SKM-1 treated with dmso at 0.1 percent for 144 hours (cell line): ENCODE measurements around the gene LMBRD1.
"Not testable (repeated sequence)": the region's sequence is repeated elsewhere in the genome, so short reads cannot be mapped to it uniquely, and the experiment has no call there.

Experiments used
- DNase-seq: peaks from one replicate; lab custom pipeline; 2025; ENCODE audit not compliant: unreplicated experiment; lab: John Stamatoyannopoulos, UW

The LMBRD1 gene

DNA sequence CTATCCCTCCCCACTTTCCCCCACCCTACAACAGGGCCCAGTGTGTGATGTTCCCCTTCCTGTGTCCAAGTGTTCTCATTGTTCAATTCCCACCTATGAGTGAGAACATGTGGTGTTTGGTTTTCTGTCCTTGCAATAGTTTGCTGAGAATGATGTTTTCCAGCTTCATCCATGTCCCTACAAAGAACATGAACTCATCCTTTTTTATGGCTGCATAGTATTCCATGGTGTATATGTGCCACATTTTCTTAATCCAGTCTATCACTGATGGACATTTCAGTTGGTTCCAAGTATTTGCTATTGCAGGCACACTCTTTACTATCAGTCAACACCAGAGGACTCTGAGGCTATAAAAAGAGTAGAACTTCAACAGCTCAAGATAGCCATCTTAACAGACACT is 2.0 kb upstream of the LMBRD1 start:
- not testable (repeated sequence) for DNase-seq

DNA sequence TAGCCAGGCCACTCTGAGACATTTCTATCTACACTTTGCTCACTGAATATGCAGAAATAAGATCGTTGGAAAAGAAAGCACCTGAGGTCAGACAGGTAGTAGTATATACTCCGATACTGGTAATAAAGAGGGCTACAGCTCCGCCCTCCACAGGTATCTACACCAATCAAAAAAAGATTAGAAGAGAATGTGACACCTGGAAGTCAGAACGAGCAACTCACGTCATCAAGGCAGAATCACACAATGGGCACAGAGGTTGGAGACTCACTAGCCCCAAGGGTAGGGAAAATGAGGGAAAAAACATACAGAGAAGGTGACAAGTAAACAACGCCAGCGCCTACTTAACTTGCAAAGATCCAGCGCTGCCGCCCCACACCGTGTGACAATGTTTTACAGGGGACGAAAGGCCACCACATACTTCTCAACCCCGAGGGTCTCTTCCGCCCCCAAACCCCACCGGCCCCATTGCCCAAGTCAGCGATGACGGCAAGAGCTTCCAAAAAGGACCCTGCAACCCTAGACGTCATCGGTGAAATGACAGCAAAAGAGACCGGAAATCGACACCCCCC is 653 bp downstream of the LMBRD1 start:
- no peak for DNase-seq

DNA sequence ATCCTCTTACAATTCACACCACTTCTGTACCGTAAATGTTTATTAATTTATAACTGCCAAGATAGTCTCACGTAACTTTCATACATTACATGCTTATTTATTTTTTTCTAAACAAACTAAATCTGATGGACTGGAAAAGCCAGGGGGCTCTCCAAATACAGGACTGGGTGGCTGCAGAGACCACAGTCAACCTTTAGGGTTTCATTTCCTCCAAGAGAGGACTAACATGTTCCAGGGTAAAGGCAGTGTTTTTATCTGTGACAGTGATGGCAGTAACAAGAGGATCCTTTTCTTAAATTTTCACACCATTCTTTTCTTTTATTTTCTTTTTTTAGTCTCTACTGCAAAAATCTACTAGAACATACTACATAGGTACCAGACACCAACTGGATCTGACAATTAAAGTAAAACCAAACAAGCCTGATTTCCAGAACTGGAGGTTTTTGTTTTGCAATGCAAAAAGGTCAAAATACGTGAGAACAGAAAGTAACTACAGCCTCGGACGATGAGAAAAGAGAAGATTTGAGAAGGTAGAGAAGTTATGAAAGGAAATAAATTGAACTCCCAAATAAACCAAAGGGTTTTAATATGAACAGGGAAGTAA is 1.2 kb downstream of the LMBRD1 start:
- DNase-seq = peak; percentile 10

DNA sequence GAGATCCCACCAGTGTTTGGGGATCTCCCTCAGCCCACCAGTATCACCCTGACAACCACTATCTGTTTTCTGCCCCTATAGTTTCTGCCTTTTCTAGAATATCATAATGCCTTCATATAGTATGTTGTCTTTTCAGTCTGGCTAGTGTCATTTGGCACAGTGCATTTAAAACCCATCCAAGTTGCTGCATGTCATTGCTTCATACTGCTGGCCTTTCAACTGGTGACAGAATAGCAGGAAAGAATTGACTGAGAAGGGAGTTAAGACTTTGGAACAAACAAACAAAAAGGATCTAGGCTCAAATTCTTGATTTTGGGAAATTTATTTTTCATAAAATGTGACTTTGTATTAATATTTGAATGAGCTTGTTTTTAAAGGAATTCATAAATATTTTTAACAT is 4.5 kb downstream of the LMBRD1 start:
- DNase-seq = no peak

DNA sequence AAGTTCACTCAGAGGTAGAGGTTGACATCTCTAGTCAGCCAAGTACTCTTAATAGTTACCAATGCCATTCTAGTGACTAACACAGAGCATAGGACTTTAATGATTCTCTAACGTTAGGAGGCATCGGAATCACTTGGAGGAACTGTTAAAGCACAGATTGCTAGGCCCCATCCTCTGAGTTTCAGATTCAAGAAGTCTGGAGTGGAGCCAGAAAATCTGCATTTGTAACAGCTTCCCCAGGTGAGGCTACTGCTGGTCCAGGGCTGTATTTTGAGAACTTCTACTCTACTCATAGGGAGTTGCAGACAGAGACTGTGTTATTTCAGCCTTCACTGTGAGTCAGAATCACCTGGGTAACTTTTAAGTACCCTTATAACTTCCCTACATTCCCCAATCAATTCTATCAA is 5.7 kb downstream of the LMBRD1 start:
- DNase-seq = no peak

DNA sequence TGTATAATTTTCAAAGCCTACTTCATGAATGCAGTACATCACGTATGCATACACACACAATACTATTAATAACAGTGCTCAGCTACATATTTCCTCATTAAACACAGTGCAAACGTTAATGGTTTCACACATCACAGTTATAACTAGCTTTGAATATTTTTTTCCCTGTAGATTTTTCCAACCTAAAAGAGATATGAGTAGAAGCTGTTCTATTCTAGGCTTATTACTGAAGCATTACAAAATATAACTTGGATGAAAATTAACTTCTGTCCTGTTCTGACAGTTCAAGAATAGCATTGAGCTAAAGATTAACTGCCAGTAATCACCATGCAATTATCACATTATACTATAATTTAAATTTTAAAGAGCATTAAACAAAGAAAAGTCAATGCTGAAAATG is 6.2 kb downstream of the LMBRD1 start:
- no peak for DNase-seq

DNA sequence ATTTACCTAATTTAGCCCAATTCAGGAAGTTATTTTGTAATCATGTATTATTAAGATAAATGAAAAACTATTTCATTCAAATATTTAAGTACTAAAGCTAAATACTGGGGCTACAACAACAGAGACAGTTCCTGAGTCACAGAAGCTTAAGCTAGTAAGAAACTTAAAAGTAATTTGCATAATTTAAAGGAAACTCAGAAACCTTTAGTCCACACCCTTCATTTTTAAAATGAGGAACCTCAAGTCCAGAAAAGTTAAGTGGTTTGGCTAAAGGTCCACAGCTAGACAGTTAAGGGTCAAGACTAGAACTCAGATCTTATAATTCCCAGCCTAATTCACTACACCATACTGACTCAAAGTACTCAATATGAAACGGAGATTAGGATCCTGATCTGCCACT is 7.2 kb downstream of the LMBRD1 start:
- DNase-seq = no peak

DNA sequence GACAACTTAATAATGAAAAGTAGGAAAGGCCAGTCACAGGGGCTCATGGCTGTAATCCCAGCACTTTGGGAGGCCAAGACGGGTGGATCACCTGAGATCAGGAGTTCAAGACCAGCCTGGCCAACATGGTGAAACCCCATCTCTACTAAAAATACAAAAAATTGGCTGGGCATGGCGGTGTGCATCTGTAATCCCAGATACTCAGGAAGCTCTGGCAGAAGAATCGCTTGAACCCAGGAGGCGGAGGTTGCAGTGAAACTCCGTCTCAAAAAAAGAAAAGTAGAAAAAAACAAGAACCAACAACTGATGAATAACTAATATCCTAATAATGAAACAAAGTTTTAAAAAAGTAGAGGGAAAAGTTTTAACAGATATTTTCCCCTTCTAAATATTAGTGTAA is 9.4 kb downstream of the LMBRD1 start:
- not testable (repeated sequence) for DNase-seq

DNA sequence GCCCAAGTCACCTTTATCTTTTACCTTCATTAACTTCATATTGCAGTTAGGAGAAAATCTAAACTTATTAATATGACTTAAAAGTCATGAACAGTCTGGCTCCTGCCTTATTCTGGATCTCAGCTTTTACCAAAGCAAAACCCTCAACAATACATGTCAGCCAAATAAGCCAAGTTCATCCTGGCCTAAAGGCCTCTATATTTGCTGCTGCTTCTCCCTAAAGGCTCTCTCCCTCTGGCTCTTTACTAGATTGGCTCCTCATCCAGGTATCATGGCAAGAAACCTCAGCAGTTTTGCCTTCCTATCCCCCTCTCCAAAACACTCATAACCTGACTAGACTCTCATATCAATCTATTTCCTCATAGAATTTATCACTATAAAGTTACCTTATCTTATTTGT is 11.1 kb downstream of the LMBRD1 start:
- no peak for DNase-seq

DNA sequence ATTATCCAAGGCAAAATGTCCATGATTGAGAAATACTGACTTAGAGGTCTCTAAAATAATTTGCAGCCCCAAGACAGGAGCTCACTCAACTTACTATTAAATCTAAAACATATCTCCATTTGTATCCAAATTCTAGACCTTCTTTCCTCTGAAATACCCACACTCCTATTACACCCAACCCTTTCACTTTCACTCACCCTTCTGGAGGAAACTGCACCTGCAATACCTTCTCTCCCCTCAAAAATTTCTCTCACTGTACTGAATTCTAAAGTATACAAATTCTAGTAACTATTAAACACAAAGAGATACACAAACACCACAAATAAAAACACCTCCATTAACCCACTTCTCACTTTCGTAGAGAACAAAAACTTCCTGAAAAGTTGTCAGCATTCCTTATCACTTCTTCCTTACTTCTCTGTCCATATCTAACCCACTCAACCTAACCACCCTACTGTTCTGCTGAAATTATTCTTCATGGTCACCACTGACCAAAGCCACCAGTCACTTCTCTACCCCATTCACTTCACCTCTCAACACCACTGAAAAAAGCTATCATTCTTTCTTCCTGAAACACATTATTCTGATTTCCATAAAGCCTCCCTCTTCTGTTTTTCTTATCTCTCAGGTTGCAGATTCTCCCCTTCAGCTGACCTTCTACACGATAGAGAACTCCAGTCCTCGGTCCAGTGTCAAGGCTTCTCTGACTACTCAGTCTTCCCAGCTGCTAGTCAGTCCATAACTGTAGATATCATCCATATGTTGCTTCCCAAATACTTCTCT is 12.0 kb downstream of the LMBRD1 start:
- no peak for DNase-seq

DNA sequence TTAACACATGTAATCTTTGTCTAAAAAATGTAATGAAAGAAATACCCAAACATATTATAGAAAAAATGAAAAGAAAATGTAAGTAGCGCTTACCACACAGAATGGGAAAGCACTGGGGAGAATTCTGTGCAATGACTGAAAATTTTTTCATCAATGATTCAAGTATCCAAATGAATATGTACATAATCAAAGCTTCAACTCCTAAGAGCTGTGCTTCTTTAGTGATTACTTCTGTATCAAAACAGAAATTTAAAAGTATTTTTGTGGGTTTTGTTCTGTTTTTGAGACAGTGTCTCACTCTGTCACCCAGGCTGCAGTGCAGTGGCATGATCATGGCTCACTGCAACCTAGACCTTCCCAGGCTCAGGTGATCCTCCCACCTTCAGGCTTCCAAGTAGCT is 13.7 kb downstream of the LMBRD1 start:
- no peak for DNase-seq

DNA sequence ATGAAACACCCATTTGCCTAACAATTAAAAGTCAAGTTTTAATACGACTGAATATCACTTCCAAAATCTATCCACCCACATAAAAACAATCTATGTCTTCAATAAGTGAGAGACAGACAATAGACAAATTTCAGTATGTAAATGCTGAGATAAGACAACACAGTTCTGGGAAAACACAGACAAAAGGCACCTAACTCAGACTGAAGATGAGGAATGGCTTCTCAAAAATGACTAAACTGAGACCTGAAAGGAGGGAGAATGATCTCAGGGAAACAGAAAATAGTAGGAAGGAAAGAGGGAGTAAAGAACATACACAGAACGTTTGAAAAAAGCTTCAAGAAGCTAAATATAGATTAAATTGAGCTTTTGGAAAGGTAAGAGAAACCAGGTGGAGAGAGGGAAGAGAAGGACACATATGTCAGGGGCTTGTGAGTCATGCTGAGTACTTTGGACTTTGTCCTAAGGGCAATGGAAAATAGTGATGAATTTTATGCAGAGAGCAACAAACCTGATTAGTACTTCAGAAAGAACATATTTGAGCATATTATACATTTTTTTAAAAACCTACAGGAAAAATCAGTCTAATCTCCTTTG is 16.1 kb downstream of the LMBRD1 start:
- DNase-seq = no peak

DNA sequence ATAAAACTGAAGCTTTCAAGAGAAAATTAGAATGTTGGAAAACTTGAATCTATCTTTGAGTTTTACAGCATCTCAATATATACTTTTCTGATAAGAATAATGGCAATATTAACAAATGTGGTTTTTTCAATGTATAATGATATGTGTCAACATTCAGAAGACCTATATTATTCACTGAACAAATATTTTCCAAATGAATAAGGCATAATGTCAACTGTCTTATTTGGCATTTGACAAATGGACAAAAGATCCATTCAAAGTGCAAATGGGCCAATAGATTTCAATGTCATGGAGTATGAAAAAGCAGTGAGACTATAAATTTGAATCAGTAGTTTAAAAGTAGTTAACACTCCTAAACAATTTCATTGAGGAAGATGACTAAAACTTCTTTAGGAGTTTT is 20.9 kb downstream of the LMBRD1 start:
- DNase-seq = no peak

DNA sequence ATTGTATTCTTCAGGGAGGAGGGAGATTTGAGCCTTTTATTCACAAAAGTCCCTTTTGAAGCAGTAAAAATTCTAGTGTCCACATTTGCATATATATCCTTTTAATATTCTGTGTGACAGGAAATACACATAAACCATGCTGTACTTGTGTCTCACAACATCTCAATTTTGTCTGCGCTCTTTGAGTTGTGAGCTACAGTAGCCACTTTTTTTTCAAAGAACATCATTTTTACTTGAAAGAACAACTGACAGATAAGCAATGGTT is 21.3 kb downstream of the LMBRD1 start:
- DNase-seq = no peak

DNA sequence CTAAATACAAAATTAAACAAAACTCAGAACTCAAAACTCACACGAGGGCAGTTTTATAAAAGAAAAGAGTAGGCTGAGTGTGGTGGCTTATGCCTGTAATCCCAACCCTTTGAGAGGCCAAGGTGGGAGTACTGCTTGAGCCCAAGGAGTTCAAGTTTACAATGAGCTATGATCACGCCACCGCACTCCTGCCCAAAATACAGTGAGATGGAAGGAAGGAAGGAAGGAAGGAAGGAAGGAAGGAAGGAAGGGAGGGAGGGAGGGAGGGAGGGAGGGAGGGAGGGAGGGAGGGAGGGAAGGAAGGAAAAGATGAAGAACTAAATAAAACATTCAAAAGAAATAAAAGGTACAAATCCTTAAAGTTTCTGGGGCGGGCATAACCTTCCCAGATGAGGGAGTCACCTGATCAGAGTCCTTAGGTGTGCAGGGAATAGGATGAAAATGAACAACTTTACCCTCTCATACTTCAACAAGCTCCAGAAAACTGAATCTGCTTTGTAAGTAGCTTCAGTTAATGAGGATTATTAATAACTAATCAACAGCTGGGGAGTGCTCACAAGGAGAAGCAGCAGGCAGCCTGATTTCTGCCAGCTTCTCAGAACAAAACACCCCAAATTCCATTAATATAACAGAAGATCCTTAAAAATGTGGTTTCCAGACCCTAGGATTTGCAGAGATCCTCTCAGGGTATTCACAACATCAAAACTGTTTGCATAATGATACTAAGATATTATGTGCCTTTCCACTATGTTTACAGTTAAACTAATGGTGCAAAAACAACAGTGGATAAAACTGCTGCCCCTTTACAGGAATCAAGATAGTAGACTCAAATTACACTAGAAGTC is 21.8 kb downstream of the LMBRD1 start:
- DNase-seq = no peak

DNA sequence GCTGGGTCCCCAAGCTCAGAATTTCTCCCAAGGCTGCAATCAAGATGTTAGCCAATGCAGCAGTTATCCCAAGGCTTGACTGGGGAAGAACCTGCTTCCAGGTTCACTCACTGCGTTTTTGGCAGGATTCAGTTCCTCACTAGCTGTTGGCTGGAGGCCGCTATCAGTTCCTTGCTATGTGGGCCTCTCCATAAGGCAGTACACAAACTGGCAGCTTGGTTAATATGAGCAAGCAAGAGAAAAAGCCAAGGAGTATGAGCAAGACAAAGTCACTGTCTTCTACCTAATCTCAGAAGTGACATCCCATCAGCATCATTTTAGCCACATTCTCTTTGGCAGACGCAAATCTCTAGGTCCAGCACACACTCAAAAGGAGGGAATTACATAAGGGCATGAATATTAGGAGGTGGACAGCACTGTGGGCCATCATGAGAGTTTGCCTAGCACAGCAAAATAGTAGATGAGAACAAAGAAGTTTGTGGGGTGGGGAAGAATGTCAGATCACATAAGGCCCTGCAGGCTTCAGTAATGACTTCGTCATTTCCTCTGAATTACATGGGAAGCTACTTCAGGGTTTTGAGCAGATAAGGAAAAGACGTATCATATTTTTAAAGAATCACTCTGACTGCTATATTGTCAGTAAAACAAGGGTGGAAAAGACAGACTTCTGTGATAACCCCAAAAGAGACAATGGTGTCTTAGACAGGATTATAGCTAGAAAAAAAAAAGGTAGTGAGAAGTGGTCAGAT is 25.5 kb downstream of the LMBRD1 start:
- no peak for DNase-seq

DNA sequence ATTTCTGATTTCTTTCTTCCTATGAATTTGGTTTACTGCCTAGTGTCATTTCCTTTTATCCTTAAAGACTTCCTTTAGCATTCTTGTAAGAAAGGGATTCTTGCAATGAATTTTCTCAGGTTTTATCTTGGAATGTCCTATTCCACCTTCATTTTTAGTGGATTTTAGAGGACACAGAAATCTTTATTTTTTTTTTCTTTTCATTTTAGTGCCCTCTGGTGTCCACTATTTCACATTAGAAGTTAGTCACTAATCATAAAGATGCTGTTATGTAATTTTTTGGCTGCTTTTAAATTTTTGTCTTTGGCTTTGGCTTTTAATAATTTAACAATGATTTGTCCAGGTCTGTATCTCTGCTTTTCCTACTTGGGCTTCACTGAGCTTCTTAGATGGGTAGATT is 28.1 kb downstream of the LMBRD1 start:
- no peak for DNase-seq

DNA sequence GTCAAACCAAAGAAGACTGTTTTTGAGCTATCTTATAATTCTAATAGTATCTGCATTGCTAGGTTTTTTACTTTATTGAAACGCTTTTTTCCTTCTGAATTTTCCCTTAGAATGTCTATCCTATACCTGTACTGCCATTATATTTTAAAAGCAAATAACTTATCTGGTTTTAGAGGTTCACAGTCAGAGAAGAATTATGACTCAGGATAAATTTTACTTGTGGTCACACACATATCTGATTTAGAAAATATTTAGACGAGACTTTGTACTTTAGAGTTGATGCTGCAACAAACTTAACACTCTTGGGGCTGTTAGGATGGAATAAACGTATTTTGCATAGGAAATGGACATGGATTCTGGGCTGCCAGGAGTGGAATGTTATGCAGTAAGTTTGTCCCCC is 33.0 kb downstream of the LMBRD1 start:
- no peak for DNase-seq

DNA sequence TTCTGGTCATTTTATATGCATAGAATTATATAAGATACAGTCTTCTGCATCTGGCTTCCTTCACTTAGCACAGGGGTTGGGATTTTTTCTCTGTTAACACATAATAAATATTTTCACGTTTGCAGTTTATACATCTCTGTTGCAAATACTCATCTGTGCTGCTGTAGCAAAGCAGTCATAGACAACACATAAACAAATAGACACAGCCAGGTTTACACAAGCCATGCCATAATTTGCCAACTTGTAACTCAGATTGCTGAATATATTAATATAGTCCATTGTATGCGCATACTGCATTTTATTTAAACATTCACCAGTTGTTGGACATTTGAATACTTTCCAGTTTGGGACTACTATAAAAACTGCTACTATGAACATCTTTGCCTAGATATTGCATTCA is 35.0 kb downstream of the LMBRD1 start:
- DNase-seq = no peak

DNA sequence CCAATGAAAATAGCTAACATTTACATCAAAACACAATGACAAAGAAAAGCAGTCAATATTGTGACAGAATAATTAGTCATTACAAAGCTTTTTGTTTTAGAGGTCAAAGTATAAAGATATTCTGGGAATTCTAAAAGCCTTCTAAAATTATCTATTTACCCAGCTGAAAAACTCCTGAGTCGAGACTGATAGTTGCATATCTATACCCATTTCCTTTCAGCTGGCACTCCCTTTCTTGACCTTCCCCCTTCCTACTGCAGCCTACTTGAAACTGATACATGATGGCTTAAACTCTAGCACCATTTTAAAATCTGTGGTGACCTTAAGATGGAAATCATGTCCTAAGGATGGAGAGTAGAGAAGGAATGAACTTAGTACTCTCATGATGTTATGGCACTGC is 38.6 kb downstream of the LMBRD1 start:
- DNase-seq = no peak

DNA sequence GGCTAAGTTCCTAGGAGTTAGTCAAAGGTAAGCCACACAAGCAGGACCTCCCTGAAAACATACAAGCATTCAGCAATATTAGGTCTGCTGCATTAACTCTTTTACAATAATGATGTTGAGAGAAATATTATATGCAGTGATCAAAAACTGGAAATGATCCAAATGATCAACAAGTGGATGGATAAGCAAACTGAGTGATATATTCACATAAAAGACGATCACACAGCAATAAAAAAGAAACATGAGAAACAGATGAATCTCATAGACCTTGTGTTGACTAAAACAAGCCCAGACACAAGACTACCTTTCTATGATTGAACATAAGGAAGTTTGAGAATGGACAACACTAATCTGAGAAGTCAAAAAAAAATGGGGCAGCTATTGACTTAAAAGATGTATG is 39.9 kb downstream of the LMBRD1 start:
- no peak for DNase-seq
